DOHH2 (cell line): ENCODE results near the gene ACAT1.

Experiments
- EZH2phosphoT487 ChIP-seq: fragments of 200-600 bp; sonication (generic); IDR thresholded peaks from 2 replicates; pipeline ENCODE4 v1.6.1; 2017; ENCODE audit warnings: borderline replicate concordance, mild to moderate bottlenecking, antibody characterized with exemption, low read length, moderate library complexity, mixed read lengths
- TF ChIP-seq, protein P1 (sequence below): fragments of 200-600 bp; sonication (generic); IDR thresholded peaks from one replicate; pipeline ENCODE4 v1.5.1; 2014; ENCODE audit warnings: antibody characterized with exemption, mild to moderate bottlenecking, low read depth, low read length; ENCODE audit not compliant: poor library complexity, severe bottlenecking

DNA sequence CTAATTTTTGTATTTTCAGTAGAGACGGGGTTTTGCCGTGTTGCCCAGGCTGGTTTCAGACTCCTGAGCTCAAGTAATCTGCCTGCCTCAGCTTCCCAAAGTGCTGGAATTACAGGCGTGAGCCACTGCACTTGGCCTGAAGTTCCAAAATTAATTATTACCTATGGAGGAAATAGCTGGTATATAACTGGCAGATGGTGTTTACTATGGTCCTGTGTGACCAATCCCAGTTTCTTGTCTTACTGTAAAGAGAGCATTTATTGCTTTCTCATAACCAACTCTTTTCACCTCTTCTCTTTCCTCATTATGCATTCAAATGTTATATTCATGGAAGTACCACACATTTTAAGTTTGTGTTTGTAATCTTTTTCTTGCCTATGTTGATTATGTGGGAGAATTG lies 24.2 kb upstream of the ACAT1 start:
- TF ChIP-seq, protein P1, sequence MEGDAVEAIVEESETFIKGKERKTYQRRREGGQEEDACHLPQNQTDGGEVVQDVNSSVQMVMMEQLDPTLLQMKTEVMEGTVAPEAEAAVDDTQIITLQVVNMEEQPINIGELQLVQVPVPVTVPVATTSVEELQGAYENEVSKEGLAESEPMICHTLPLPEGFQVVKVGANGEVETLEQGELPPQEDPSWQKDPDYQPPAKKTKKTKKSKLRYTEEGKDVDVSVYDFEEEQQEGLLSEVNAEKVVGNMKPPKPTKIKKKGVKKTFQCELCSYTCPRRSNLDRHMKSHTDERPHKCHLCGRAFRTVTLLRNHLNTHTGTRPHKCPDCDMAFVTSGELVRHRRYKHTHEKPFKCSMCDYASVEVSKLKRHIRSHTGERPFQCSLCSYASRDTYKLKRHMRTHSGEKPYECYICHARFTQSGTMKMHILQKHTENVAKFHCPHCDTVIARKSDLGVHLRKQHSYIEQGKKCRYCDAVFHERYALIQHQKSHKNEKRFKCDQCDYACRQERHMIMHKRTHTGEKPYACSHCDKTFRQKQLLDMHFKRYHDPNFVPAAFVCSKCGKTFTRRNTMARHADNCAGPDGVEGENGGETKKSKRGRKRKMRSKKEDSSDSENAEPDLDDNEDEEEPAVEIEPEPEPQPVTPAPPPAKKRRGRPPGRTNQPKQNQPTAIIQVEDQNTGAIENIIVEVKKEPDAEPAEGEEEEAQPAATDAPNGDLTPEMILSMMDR, result no peak
- no peak for TF ChIP-seq EZH2phosphoT487
